Mesenchymal stem cell (in vitro differentiated cells and primary cell): ENCODE results near the gene HELZ2.
A peak's percentile ranks its signal among the peaks of the same experiment; 100 is the strongest.

ENCODE experiments used
- DNase-seq: peaks from one replicate; pipeline ENCODE4 v3.0.0-alpha.2; 2013
- H2AFZ ChIP-seq: one replicate; pipeline ENCODE4 v1.6.1; 2013; ENCODE audit warnings: low read depth, mild to moderate bottlenecking, control low read depth, inconsistent platforms, low read length, moderate library complexity
- H2AK5ac ChIP-seq: 2 replicates; pipeline ENCODE4 v1.6.1; 2013; ENCODE audit warnings: low read length, moderate library complexity, mild to moderate bottlenecking, inconsistent platforms; ENCODE audit not compliant: severe bottlenecking
- H2BK120ac ChIP-seq: one replicate; pipeline ENCODE4 v1.6.1; 2013; ENCODE audit warnings: low read depth, mild to moderate bottlenecking, inconsistent platforms, low read length, moderate library complexity
- H2BK12ac ChIP-seq, 2 experiments: one replicate each; pipeline ENCODE4 v1.6.1; 2013; ENCODE audit warnings: inconsistent platforms in 2 of 2, low read length in 2 of 2, mild to moderate bottlenecking in 2 of 2, moderate library complexity in 2 of 2, control low read depth in 1 of 2
- H2BK15ac ChIP-seq: one replicate; pipeline ENCODE4 v1.6.1; 2013; ENCODE audit warnings: mild to moderate bottlenecking, low read depth, inconsistent platforms; ENCODE audit not compliant: poor library complexity, severe bottlenecking
- H2BK5ac ChIP-seq: 2 replicates; pipeline ENCODE4 v1.6.1; 2013; ENCODE audit warnings: low read depth, mild to moderate bottlenecking, low read length, control low read depth, inconsistent platforms; ENCODE audit not compliant: poor library complexity, severe bottlenecking
- H3K14ac ChIP-seq, 2 experiments: one replicate each; pipeline ENCODE4 v1.6.1; 2013; ENCODE audit warnings: inconsistent platforms in 2 of 2, low read length in 2 of 2, control low read depth in 1 of 2, mild to moderate bottlenecking in 1 of 2, moderate library complexity in 1 of 2
- H3K18ac ChIP-seq, 2 experiments: one replicate each; pipeline ENCODE4 v1.6.1; 2013; ENCODE audit warnings: inconsistent platforms in 2 of 2, low read length in 2 of 2, control low read depth in 1 of 2, low read depth in 1 of 2, mild to moderate bottlenecking in 1 of 2
- H3K23ac ChIP-seq, 2 experiments: one replicate each; pipeline ENCODE4 v1.6.1; 2013; ENCODE audit warnings: inconsistent platforms in 2 of 2, low read length in 2 of 2, mild to moderate bottlenecking in 2 of 2, moderate library complexity in 2 of 2, control low read depth in 1 of 2
- H3K27ac ChIP-seq: 2 replicates; pipeline ENCODE4 v1.5.1; 2013; ENCODE audit warnings: mild to moderate bottlenecking, moderate library complexity, low read length, control low read depth, inconsistent platforms; ENCODE audit not compliant: poor library complexity, severe bottlenecking
- H3K27me3 ChIP-seq, 2 experiments: 2 replicates each; pipeline versions ENCODE4 v1.6.1 to v1.7.0; 2013; ENCODE audit warnings: low read length in 2 of 2, mild to moderate bottlenecking in 2 of 2, moderate library complexity in 2 of 2, control low read depth in 1 of 2, inconsistent platforms in 1 of 2; ENCODE audit not compliant: control insufficient read depth in 1 of 2, insufficient read depth in 1 of 2
- H3K36me3 ChIP-seq, 2 experiments: 2 replicates each; pipeline versions ENCODE4 v1.6.1 to v1.7.0; 2013; ENCODE audit warnings: low read length in 2 of 2, control low read depth in 1 of 2, inconsistent platforms in 1 of 2, low read depth in 1 of 2, mild to moderate bottlenecking in 1 of 2; ENCODE audit not compliant: insufficient read depth in 2 of 2, control insufficient read depth in 1 of 2
- H3K4ac ChIP-seq, 2 experiments: one replicate each; pipeline ENCODE4 v1.6.1; 2013; ENCODE audit warnings: inconsistent platforms in 2 of 2, low read length in 2 of 2, mild to moderate bottlenecking in 2 of 2, moderate library complexity in 2 of 2, control low read depth in 1 of 2, low read depth in 1 of 2
- H3K4me1 ChIP-seq: 2 replicates; pipeline ENCODE4 v1.6.1; 2013; ENCODE audit warnings: low read depth, low read length, control low read depth; ENCODE audit not compliant: control insufficient read depth, insufficient read depth
- H3K4me2 ChIP-seq: 2 replicates; pipeline ENCODE4 v1.6.1; 2013; ENCODE audit warnings: low read length, mild to moderate bottlenecking, inconsistent platforms; ENCODE audit not compliant: poor library complexity, severe bottlenecking
- H3K4me3 ChIP-seq, 2 experiments: 2 replicates each; pipeline versions ENCODE4 v1.5.1 to v1.7.0; 2013; ENCODE audit warnings: low read length in 2 of 2, mild to moderate bottlenecking in 2 of 2, control low read depth in 1 of 2, low read depth in 1 of 2; ENCODE audit not compliant: insufficient read depth in 1 of 2
- H3K79me1 ChIP-seq: replicated peaks from 2 replicates; pipeline ENCODE4 v1.6.1; 2013; ENCODE audit warnings: mild to moderate bottlenecking, control low read depth, low read length, inconsistent platforms; ENCODE audit not compliant: poor library complexity, severe bottlenecking
- H3K9ac ChIP-seq: 2 replicates; pipeline ENCODE4 v1.7.0; 2013; ENCODE audit warnings: mild to moderate bottlenecking, low read length, moderate library complexity
- H3K9me3 ChIP-seq: 2 replicates; pipeline ENCODE4 v1.7.0; 2013; ENCODE audit warnings: mild to moderate bottlenecking, low read length; ENCODE audit not compliant: control insufficient read depth
- H4K8ac ChIP-seq: one replicate; pipeline ENCODE4 v1.6.1; 2013; ENCODE audit warnings: inconsistent platforms, mild to moderate bottlenecking, low read length, moderate library complexity
- H4K91ac ChIP-seq: one replicate; pipeline ENCODE4 v1.6.1; 2013; ENCODE audit warnings: mild to moderate bottlenecking, low read length, inconsistent platforms
- WGBS: methylation state at CpG from one replicate; pipeline ENCODE4 v1.1.7; 2013; ENCODE audit warnings: mixed read lengths; 5-methylcytosine and 5-hydroxymethylcytosine counted together

The HELZ2 gene

DNA sequence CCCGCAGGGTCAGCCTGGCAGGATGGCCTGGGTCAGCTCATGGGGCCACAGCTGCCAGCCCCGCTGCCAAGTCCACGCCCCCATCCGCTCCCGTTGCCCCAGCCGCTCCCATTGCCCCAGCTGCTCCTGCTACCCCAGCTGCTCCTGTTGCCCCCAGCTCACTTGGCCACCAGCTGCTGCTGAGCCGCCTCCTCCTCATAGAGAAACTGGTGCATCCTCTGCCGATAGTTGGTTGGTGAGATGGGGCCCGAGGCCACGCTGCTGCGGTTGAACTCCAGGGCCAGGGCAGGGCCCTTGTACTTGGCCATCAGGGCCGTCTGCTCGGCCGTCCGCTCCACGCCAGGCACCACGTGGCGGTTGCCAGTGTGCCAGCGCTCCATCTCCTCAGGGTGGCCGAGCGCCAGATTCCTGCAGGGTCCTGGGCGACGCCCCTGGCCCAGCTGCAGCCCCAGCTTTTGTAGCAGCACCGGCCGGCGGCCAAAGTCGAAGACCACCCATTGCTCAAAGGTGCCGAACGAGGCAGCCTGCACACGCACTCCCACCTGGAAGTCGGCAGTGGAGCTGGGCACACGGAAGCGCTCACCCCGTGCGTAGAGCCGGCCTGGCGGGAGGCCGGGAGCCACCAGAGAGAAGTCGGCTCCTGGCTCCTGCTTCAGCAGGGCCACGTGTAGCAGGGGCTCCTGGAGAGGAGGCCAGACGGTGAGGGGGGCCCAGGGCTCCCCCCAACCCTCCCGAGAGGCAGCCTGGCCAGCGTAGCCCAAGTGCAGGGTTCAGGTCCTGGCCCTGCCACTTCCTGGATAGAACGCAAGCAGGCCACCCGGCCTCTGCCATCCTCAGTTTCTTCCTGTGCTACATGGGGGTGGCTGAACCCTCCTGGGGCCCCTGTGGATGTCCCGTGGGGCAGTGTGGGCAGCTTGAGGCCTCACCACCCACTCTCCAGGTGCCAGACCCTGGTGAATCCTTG, 4.8 kb downstream of the HELZ2 start:
- Histone ChIP-seq H3K79me1 (peaks cover 20% of the 10 kb centered on the region), H2AFZ (no peak overlapping the region), H3K18ac (no peak overlapping the region), H3K36me3 (peaks cover 17 to 73% of the 10 kb centered on the region in 2 experiments), H3K27ac (no peak overlapping the region), H3K4me1 (peaks cover 36% of the 10 kb centered on the region), H2AK5ac (no peak overlapping the region), H3K4me2 (no peak overlapping the region), H2BK5ac (no peak overlapping the region), H3K23ac (no peak overlapping the region), H3K14ac (no peak overlapping the region), H3K9me3 (no peaks in the 10 kb centered on the region), H3K4ac (no peak overlapping the region), H2BK120ac (no peak overlapping the region), H2BK15ac (no peak overlapping the region), H2BK12ac (no peak overlapping the region), H3K27me3 (no peaks in the 10 kb centered on the region), H4K8ac (peak overlapping the region; percentile 41), H3K4me3 (no peak overlapping the region), H4K91ac (peak overlapping the region; percentile 3), H3K9ac (no peak overlapping the region)
- DNase-seq, result no peak
- 92% methylated on average over 46 of the region's 46 CpGs for WGBS

DNA sequence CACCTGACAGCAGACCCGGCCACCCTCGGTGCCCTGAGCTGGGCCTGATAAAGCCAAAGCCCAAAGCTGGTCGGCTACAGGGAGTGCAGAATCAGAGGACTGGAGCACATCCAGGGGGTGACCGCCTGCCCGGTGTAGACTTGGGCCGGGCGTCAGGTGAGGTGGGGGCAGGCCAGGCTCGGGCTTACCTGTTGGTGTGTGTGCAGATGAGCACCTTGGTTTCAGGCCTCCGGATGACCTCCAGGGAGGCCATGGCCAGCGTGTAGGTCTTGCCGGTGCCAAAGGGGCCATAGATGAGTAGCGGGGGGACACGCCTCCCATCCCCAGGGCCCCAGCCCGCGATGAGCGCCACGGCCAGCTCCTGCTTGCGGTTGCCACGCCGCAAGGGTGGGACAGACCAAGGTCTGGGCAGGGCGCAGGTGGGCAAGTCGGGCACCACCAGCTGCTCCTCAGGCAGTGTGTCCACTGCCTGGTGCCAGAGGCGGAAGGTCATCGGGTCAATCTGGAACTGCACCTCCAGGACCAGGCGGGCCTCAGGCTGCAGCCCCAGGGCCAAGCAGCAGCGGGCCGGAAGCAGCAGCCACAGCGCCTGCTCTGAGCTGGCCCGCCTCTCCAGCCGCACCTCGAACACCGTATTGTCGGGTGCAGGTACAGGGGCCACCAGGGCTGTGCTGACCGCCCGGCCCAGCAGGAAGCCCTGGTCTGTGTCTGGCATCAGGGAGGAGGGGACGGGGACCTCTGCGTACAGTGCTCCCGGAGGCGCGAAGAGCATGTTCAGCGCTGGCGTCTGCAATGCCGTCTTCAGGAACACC, 5.7 kb downstream of the HELZ2 start:
- H3K27me3 ChIP-seq, result no peaks in the 10 kb centered on the region
- no peak overlapping the region for H3K14ac ChIP-seq
- H3K4me1 ChIP-seq, result peaks cover 33% of the 10 kb centered on the region
- peak overlapping the region; percentile 28 for H4K8ac ChIP-seq
- H2BK120ac ChIP-seq, result no peak overlapping the region
- no peak overlapping the region for H3K27ac ChIP-seq
- no peak overlapping the region for H3K18ac ChIP-seq
- no peak overlapping the region for H2AFZ ChIP-seq
- no peak overlapping the region for H2AK5ac ChIP-seq
- no peak overlapping the region for H2BK15ac ChIP-seq
- H2BK5ac ChIP-seq, result no peak overlapping the region
- no peak for DNase-seq
- H4K91ac ChIP-seq, result no peak overlapping the region
- peaks cover 25 to 82% of the 10 kb centered on the region in 2 experiments for H3K36me3 ChIP-seq
- peaks cover 16% of the 10 kb centered on the region for H3K79me1 ChIP-seq
- no peak overlapping the region for H3K23ac ChIP-seq
- no peak overlapping the region for H2BK12ac ChIP-seq
- no peak overlapping the region for H3K9ac ChIP-seq
- no peak overlapping the region for H3K4me2 ChIP-seq
- no peaks in the 10 kb centered on the region for H3K9me3 ChIP-seq
- WGBS, result 95% methylated on average over 42 of the region's 43 CpGs
- H3K4me3 ChIP-seq, result no peak overlapping the region
- H3K4ac ChIP-seq, result no peak overlapping the region

DNA sequence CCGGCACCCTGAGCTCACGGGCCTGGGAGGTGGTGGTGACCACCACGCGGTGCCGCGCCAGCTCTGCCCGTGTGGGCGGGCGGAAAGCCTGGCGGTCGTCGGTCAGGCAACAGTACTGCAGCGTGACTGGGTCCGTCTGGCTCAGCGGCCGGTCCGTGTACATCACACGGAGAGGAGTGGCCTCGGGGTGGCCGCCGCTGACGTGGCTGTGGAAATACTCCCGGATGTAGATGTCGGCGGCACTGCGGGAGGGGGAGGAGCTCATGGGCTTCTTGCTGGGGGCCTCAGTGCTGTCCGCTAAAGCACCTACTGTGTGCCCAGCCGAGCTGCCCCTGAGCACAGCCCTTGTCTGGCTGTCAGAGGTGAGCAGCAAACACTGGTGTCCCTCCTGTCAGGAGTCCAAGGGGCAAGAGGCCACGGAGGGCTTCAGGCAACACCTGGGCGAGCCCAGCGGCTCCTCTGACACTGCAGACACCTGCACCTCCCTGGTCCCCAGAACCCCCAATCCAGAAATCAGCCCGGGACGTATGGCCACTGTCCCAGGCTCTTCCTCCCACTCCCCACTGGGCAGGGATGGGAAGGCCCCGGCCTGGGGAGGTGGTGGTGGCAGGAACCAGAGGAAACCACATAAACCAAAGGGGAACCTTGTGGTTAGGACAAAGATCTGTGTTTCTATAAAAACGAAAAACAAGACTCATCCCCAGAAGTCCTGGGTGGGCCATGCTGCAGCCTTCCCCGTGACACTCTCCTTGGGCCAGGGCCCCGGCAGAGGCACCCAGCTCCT, 6.5 kb downstream of the HELZ2 start:
- no peak overlapping the region for H2AK5ac ChIP-seq
- H2AFZ ChIP-seq, result no peak overlapping the region
- no peak overlapping the region for H3K23ac ChIP-seq
- DNase-seq, result peak; percentile 32
- H3K4me1 ChIP-seq, result peaks cover 25% of the 10 kb centered on the region
- no peaks in the 10 kb centered on the region for H3K27me3 ChIP-seq
- no peak overlapping the region for H3K14ac ChIP-seq
- no peak overlapping the region for H3K9ac ChIP-seq
- no peak overlapping the region for H2BK15ac ChIP-seq
- peak overlapping the region; percentile 25 for H4K91ac ChIP-seq
- no peaks in the 10 kb centered on the region for H3K9me3 ChIP-seq
- no peak overlapping the region for H3K4me2 ChIP-seq
- H3K18ac ChIP-seq, result no peak overlapping the region
- H3K4me3 ChIP-seq, result no peak overlapping the region
- H3K4ac ChIP-seq, result no peak overlapping the region
- no peak overlapping the region for H2BK5ac ChIP-seq
- H2BK120ac ChIP-seq, result no peak overlapping the region
- peaks cover 29 to 84% of the 10 kb centered on the region in 2 experiments for H3K36me3 ChIP-seq
- 91% methylated on average over 35 of the region's 37 CpGs for WGBS
- no peak overlapping the region for H3K27ac ChIP-seq
- no peak overlapping the region for H2BK12ac ChIP-seq
- H4K8ac ChIP-seq, result no peak overlapping the region
- peaks cover 8% of the 10 kb centered on the region for H3K79me1 ChIP-seq
